Activated CD8-positive, alpha-beta memory T cell treated with anti-CD3 and anti-CD28 coated beads, Interleukin-2, amount 10 ng/mL, durations not matched to agents 7 days and 5 days (primary cell): ENCODE data around the gene EXTL2. TPM values are rescaled to one million over a fixed set of nuclear protein-coding genes. Genes with fewer than 3 reads are reported as not detected.
"Not testable (repeated sequence)": the region's sequence is repeated elsewhere in the genome, so short reads cannot be mapped to it uniquely, and the experiment has no call there.

Experiments used
- ATAC-seq: fragments of 150-1000 bp; cut with Tn5 transposase; one replicate; pipeline ENCODE4 v1.10.0; 2021; ENCODE audit warnings: moderate library complexity
- CTCF ChIA-PET: fragments of 350-600 bp; sonication (Branson Sonifier 250); formaldehyde crosslinking; loops from one replicate; lab custom pipeline; 2021; ENCODE audit warnings: antibody characterized with exemption; lab: Charles Lee
- DNase-seq: peaks from one replicate; pipeline ENCODE4 v3.0.0-alpha.2; 2020
- H3K27ac Mint-ChIP-seq: one replicate; pipeline ENCODE4 v1.8.0; 2021; ENCODE audit warnings: mild to moderate bottlenecking, mixed read lengths
- H3K27me3 Mint-ChIP-seq: one replicate; pipeline ENCODE4 v1.8.0; 2021; ENCODE audit warnings: mixed read lengths
- H3K36me3 Mint-ChIP-seq: one replicate; pipeline ENCODE4 v1.8.0; 2021; ENCODE audit warnings: mild to moderate bottlenecking, mixed read lengths
- H3K4me1 Mint-ChIP-seq: one replicate; pipeline ENCODE4 v1.8.0; 2021; ENCODE audit warnings: mixed read lengths
- H3K4me3 Mint-ChIP-seq: one replicate; pipeline ENCODE4 v1.8.0; 2021; ENCODE audit warnings: mild to moderate bottlenecking, moderate library complexity, mixed read lengths
- H3K9me3 Mint-ChIP-seq: one replicate; pipeline ENCODE4 v1.8.0; 2022; ENCODE audit warnings: low read depth, mixed read lengths
- total RNA-seq, 2 experiments: library from RNA; stranded (reverse); gene quantifications; one replicate each; pipeline ENCODE4 v1.2.3, GENCODE V29; 2021

Gene EXTL2
- total RNA-seq, 2 experiments from 2014 or later, result 2.6 to 11.5 TPM

- CTCF ChIA-PET, result interaction anchor here (1.3 to 6.2 kb wide), 5 partner anchors 263 to 516 kb away, joined by 3 to 103 read pairs (median 9); partner anchors contain the start of gene CDC14A
- H3K4me3 Mint-ChIP-seq, result no peak overlapping the region
- ATAC-seq, result no peak
- DNase-seq, result no peak
- no peak overlapping the region for H3K27ac Mint-ChIP-seq
- H3K9me3 Mint-ChIP-seq, result no peaks in the 10 kb centered on the region
- H3K36me3 Mint-ChIP-seq, result peaks cover 4% of the 10 kb centered on the region
- peaks cover 3% of the 10 kb centered on the region for H3K4me1 Mint-ChIP-seq
- no peaks in the 10 kb centered on the region for H3K27me3 Mint-ChIP-seq
These were observed 24.6 kb downstream of the EXTL2 start for GRCh38 chr1:100869996-100870395.

GRCh38 chr1:100868364-100868995, 26.2 kb downstream of the EXTL2 start:
- DNase-seq (no peak), ATAC-seq (peak; percentile 45)
- Mint-ChIP-seq H3K4me1 (peaks cover 3% of the 10 kb centered on the region), H3K27me3 (no peaks in the 10 kb centered on the region), H3K9me3 (no peaks in the 10 kb centered on the region), H3K36me3 (no peaks in the 10 kb centered on the region), H3K27ac (no peak overlapping the region), H3K4me3 (no peak overlapping the region)
- CTCF ChIA-PET, result interaction anchor here (0.6 to 6.2 kb wide), 28 partner anchors 10 to 1065 kb away, joined by 3 to 103 read pairs (median 4); partner anchors contain the start of genes CDC14A, EXTL2 and RTCA

- no peak overlapping the region for H3K27ac Mint-ChIP-seq
- CTCF ChIA-PET, result interaction anchor here (1.0 to 6.2 kb wide), 4 partner anchors 252 to 407 kb away, joined by 3 to 103 read pairs (median 4); no protein-coding TSS in a partner anchor
- H3K9me3 Mint-ChIP-seq, result no peaks in the 10 kb centered on the region
- H3K36me3 Mint-ChIP-seq, result no peaks in the 10 kb centered on the region
- no peaks in the 10 kb centered on the region for H3K27me3 Mint-ChIP-seq
- DNase-seq (no peak), ATAC-seq (no peak)
- H3K4me1 Mint-ChIP-seq, result peaks cover 3% of the 10 kb centered on the region
- H3K4me3 Mint-ChIP-seq, result no peak overlapping the region
These were observed 27.8 kb downstream of the EXTL2 start for GRCh38 chr1:100866901-100867206.

- Mint-ChIP-seq H3K4me1 (peaks cover 3% of the 10 kb centered on the region), H3K4me3 (no peak overlapping the region), H3K27me3 (no peaks in the 10 kb centered on the region), H3K27ac (no peak overlapping the region), H3K9me3 (no peaks in the 10 kb centered on the region), H3K36me3 (no peaks in the 10 kb centered on the region)
- CTCF ChIA-PET, result interaction anchor here (1.0 to 6.2 kb wide), 3 partner anchors 252 to 406 kb away, joined by 3 to 103 read pairs (median 4); no protein-coding TSS in a partner anchor
- ATAC-seq (peak; percentile 63), DNase-seq (no peak)
These were observed 28.4 kb downstream of the EXTL2 start for GRCh38 chr1:100866041-100866900.

GRCh38 chr1:100862591-100862990, 32.1 kb downstream of the EXTL2 start:
- H3K4me3 Mint-ChIP-seq, result no peak overlapping the region
- H3K4me1 Mint-ChIP-seq, result no peaks in the 10 kb centered on the region
- DNase-seq, result no peak
- no peaks in the 10 kb centered on the region for H3K9me3 Mint-ChIP-seq
- no peak for ATAC-seq
- H3K27me3 Mint-ChIP-seq, result no peaks in the 10 kb centered on the region
- CTCF ChIA-PET, result interaction anchor here (1.2 to 2.5 kb wide), 4 partner anchors 333 to 407 kb away, joined by 3 to 11 read pairs (median 3); no protein-coding TSS in a partner anchor
- no peak overlapping the region for H3K27ac Mint-ChIP-seq
- H3K36me3 Mint-ChIP-seq, result peaks cover 2% of the 10 kb centered on the region

GRCh38 chr1:100861379-100861778, 33.3 kb downstream of the EXTL2 start:
- Mint-ChIP-seq H3K27me3 (peaks cover 6% of the 10 kb centered on the region), H3K36me3 (peaks cover 2% of the 10 kb centered on the region), H3K4me3 (no peak overlapping the region), H3K4me1 (no peaks in the 10 kb centered on the region), H3K9me3 (no peaks in the 10 kb centered on the region), H3K27ac (no peak overlapping the region)
- CTCF ChIA-PET, result no interaction called here
- no peak for DNase-seq
- ATAC-seq, result no peak

GRCh38 chr1:100860397-100860991, 34.1 kb downstream of the EXTL2 start:
- DNase-seq (no peak), ATAC-seq (no peak)
- H3K4me1 Mint-ChIP-seq, result no peaks in the 10 kb centered on the region
- CTCF ChIA-PET, result no interaction called here
- no peak overlapping the region for H3K27ac Mint-ChIP-seq
- peaks cover 9% of the 10 kb centered on the region for H3K27me3 Mint-ChIP-seq
- H3K36me3 Mint-ChIP-seq, result peaks cover 2% of the 10 kb centered on the region
- H3K4me3 Mint-ChIP-seq, result no peak overlapping the region
- H3K9me3 Mint-ChIP-seq, result no peaks in the 10 kb centered on the region

GRCh38 chr1:100855116-100855515, 39.5 kb downstream of the EXTL2 start:
- H3K27ac Mint-ChIP-seq, ATAC-seq: not testable (repeated sequence)

GRCh38 chr1:100852976-100853375, 41.7 kb downstream of the EXTL2 start:
- H3K9me3 Mint-ChIP-seq, result no peaks in the 10 kb centered on the region
- H3K4me1 Mint-ChIP-seq, result no peaks in the 10 kb centered on the region
- H3K4me3 Mint-ChIP-seq, result no peak overlapping the region
- CTCF ChIA-PET, result no interaction called here
- H3K36me3 Mint-ChIP-seq, result no peaks in the 10 kb centered on the region
- H3K27ac Mint-ChIP-seq, result no peak overlapping the region
- ATAC-seq (no peak), DNase-seq (no peak)
- H3K27me3 Mint-ChIP-seq, result peaks cover 36% of the 10 kb centered on the region

More at GRCh38 chr1:100855116-100855515, 39.5 kb downstream of the EXTL2 start:
- CTCF ChIA-PET, H3K36me3 Mint-ChIP-seq, H3K4me1 Mint-ChIP-seq, DNase-seq, H3K4me3 Mint-ChIP-seq, H3K9me3 Mint-ChIP-seq: not testable (repeated sequence)
- peaks cover 16% of the 10 kb centered on the region for H3K27me3 Mint-ChIP-seq

GRCh38 chr1:100851726-100852125, 42.9 kb downstream of the EXTL2 start:
- CTCF ChIA-PET, result interaction anchor here (0.8 kb wide), 1 partner anchor 57 kb away, joined by 3 read pairs; no protein-coding TSS in a partner anchor
- ATAC-seq, result no peak
- peaks cover 37% of the 10 kb centered on the region for H3K27me3 Mint-ChIP-seq
- no peak for DNase-seq
- no peaks in the 10 kb centered on the region for H3K9me3 Mint-ChIP-seq
- H3K4me1 Mint-ChIP-seq, result no peaks in the 10 kb centered on the region
- no peak overlapping the region for H3K27ac Mint-ChIP-seq
- H3K36me3 Mint-ChIP-seq, result no peaks in the 10 kb centered on the region
- H3K4me3 Mint-ChIP-seq, result no peak overlapping the region

GRCh38 chr1:100847361-100848082, 47.1 kb downstream of the EXTL2 start:
- Mint-ChIP-seq H3K4me1 (no peaks in the 10 kb centered on the region), H3K27ac (no peak overlapping the region), H3K4me3 (no peak overlapping the region), H3K36me3 (peaks cover 6% of the 10 kb centered on the region), H3K27me3 (peaks cover 46% of the 10 kb centered on the region), H3K9me3 (no peaks in the 10 kb centered on the region)
- no peak for ATAC-seq
- CTCF ChIA-PET, result interaction anchor here (1.0 kb wide), 1 partner anchor 20 kb away, joined by 3 read pairs; no protein-coding TSS in a partner anchor
- no peak for DNase-seq

- H3K27ac Mint-ChIP-seq, H3K4me1 Mint-ChIP-seq, H3K9me3 Mint-ChIP-seq, H3K4me3 Mint-ChIP-seq, CTCF ChIA-PET, ATAC-seq, H3K36me3 Mint-ChIP-seq, DNase-seq: not testable (repeated sequence)
- H3K27me3 Mint-ChIP-seq, result peaks cover 26% of the 10 kb centered on the region
These were observed 51.5 kb downstream of the EXTL2 start for GRCh38 chr1:100843160-100843559.
